ENCODE measurements around the gene INO80D. TPM values are rescaled to one million over a fixed set of nuclear protein-coding genes. Genes with fewer than 3 reads are reported as not detected.

INO80D gene
- total RNA-seq, 2 donors from 2014 or later = 27.6 to 35.2 TPM

- peaks cover 4% of the 10 kb centered on the region for H3K4me1 Mint-ChIP-seq
- H3K9me3 Mint-ChIP-seq = no peaks in the 10 kb centered on the region
- no peaks in the 10 kb centered on the region for H3K9me3 ChIP-seq (ENCODE audit: control insufficient read depth, low read length)
- no peaks in the 10 kb centered on the region for H3K27me3 ChIP-seq (ENCODE audit: control insufficient read depth, insufficient read depth, low read length, poor library complexity, severe bottlenecking)
- H3K36me3 ChIP-seq (ENCODE audit: control insufficient read depth, insufficient read depth, low read length) = peaks cover 22% of the 10 kb centered on the region
- no peak overlapping the region for H3K4me3 ChIP-seq (ENCODE audit: low read length)
- H3K4me3 Mint-ChIP-seq = no peak overlapping the region
- peaks cover 29% of the 10 kb centered on the region for H3K36me3 Mint-ChIP-seq (ENCODE audit: low read depth)
- H3K27ac ChIP-seq (ENCODE audit: low read depth, low read length) = no peak overlapping the region
- H3K4me1 ChIP-seq (ENCODE audit: control insufficient read depth, insufficient read depth, low read length) = no peaks in the 10 kb centered on the region
- H3K27me3 Mint-ChIP-seq (ENCODE audit: insufficient read depth) = no peaks in the 10 kb centered on the region
- TF ChIP-seq CTCF (conservative IDR thresholded peaks at IDR 0.05) = no peak
- no peak overlapping the region for H3K27ac Mint-ChIP-seq
- H3K9ac ChIP-seq (ENCODE audit: extremely low read depth, low read length, poor library complexity, severe bottlenecking) = no peak overlapping the region
- DNase-seq = no peak
- 100% methylated on average over 1 of the region's 1 CpG for WGBS, 2 experiments (ENCODE audit: insufficient coverage in 1 of 2, insufficient read length in 1 of 2)
These were observed 17.8 kb downstream of the INO80D start for GRCh38 chr2:206068207-206068606.

GRCh38 chr2:206064077-206064476, 21.9 kb downstream of the INO80D start:
- no peak overlapping the region for H3K4me3 ChIP-seq (ENCODE audit: low read length)
- Mint-ChIP-seq H3K36me3 (ENCODE audit: low read depth) (peaks cover 46% of the 10 kb centered on the region), H3K27me3 (ENCODE audit: insufficient read depth) (no peaks in the 10 kb centered on the region), H3K9me3 (no peaks in the 10 kb centered on the region), H3K27ac (no peak overlapping the region), H3K4me3 (no peak overlapping the region), H3K4me1 (peaks cover 7% of the 10 kb centered on the region)
- peaks cover 47% of the 10 kb centered on the region for H3K36me3 ChIP-seq (ENCODE audit: control insufficient read depth, insufficient read depth, low read length)
- no peak overlapping the region for H3K9ac ChIP-seq (ENCODE audit: extremely low read depth, low read length, poor library complexity, severe bottlenecking)
- TF ChIP-seq CTCF (conservative IDR thresholded peaks at IDR 0.05) = no peak
- no peaks in the 10 kb centered on the region for H3K4me1 ChIP-seq (ENCODE audit: control insufficient read depth, insufficient read depth, low read length)
- H3K9me3 ChIP-seq (ENCODE audit: control insufficient read depth, low read length) = no peaks in the 10 kb centered on the region
- WGBS, 2 experiments (ENCODE audit: insufficient coverage in 1 of 2, insufficient read length in 1 of 2) = 80% methylated on average over 1 of the region's 2 CpGs; no CpG with 5 or more reads in 1 of the 2 experiments
- no peak overlapping the region for H3K27ac ChIP-seq (ENCODE audit: low read depth, low read length)
- H3K27me3 ChIP-seq (ENCODE audit: control insufficient read depth, insufficient read depth, low read length, poor library complexity, severe bottlenecking) = no peaks in the 10 kb centered on the region
- no peak for DNase-seq

DNA sequence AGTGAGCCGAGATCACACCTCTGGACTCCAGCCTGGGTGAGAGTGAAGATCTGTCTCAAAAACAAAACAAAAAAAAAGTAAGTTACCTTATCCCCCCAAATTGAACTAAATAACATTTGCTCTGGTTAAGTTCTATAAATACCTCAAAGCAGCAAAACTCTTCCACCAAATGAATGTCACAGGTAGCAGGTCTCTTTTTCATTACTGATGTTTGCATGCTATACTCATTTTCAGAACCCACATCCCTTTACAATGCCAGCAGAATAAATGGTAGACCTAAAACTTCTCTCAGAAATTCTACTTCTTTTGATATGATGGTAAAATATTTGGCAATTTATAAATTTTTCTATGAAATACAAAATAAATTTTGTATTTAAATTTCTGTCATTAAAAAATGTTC, 22.3 kb downstream of the INO80D start:
- Histone ChIP-seq H3K27ac (ENCODE audit: low read depth, low read length) (no peak overlapping the region), H3K9ac (ENCODE audit: extremely low read depth, low read length, poor library complexity, severe bottlenecking) (no peak overlapping the region), H3K36me3 (ENCODE audit: control insufficient read depth, insufficient read depth, low read length) (peaks cover 51% of the 10 kb centered on the region), H3K4me3 (ENCODE audit: low read length) (no peak overlapping the region), H3K9me3 (ENCODE audit: control insufficient read depth, low read length) (no peaks in the 10 kb centered on the region), H3K27me3 (ENCODE audit: control insufficient read depth, insufficient read depth, low read length, poor library complexity, severe bottlenecking) (no peaks in the 10 kb centered on the region), H3K4me1 (ENCODE audit: control insufficient read depth, insufficient read depth, low read length) (no peaks in the 10 kb centered on the region)
- no peak for TF ChIP-seq CTCF (conservative IDR thresholded peaks at IDR 0.05)
- Mint-ChIP-seq H3K4me3 (no peak overlapping the region), H3K9me3 (no peaks in the 10 kb centered on the region), H3K36me3 (ENCODE audit: low read depth) (peaks cover 47% of the 10 kb centered on the region), H3K27ac (no peak overlapping the region), H3K4me1 (peaks cover 7% of the 10 kb centered on the region), H3K27me3 (ENCODE audit: insufficient read depth) (no peaks in the 10 kb centered on the region)
- DNase-seq = no peak
- 90% methylated on average over 1 of the region's 1 CpG; no CpG with 5 or more reads in 1 of the 2 experiments for WGBS, 2 experiments (ENCODE audit: insufficient coverage in 1 of 2, insufficient read length in 1 of 2)
